ENCODE data around the gene PLA2G12A. TPM values are rescaled to one million over a fixed set of nuclear protein-coding genes. Genes with fewer than 3 reads are reported as not detected.

The PLA2G12A gene
- total and polyA plus RNA-seq, 2 of the 8 experiments (the other 6 are each of a cell fraction or from before 2014, with no cell fraction given) = 26.6 to 47.2 TPM

DNA sequence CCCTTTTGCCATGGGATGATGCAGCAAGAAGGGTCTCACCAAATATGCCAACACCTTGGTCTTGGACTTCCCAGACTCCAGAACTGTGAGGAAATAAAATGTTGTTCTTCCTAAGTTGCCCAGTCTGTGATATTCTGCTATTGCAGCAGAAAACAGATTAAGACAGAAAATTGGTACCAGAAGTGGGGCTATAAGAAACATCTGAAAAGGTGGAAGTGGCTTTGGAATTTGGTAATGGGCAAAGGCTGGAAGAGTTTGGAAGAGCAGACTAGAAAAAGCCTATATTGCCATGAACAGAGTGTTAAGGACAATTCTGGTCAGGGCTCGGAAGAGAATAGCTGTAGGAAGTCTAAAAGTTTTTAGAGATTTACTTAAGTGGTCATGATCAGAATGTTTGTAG is 54.0 kb downstream of the PLA2G12A start:
- no peak for DNase-seq (ENCODE audit: low read depth in 1 of 2, low spot score in 2 of 2)
- Histone ChIP-seq H2BK5ac (ENCODE audit: low read depth, low read length) (no peak overlapping the region), H3K56ac (replicated peaks; ENCODE audit: insufficient read length, low read depth, low read length) (no peak overlapping the region), H3K18ac (ENCODE audit: extremely low read depth, low read length) (no peak overlapping the region), H3K36me3 (ENCODE audit: control insufficient read depth in 2 of 4, insufficient read depth in 4 of 4, low read length in 3 of 4) (peaks cover 0 to 9% (median 0%) of the 10 kb centered on the region in 4 experiments; a peak in 1 of 8 replicates), H2AK5ac (ENCODE audit: low read depth, low read length) (no peak overlapping the region), H4K5ac (ENCODE audit: insufficient read length, low read depth, low read length) (no peak overlapping the region), H3K9ac (replicated peaks in 1 of 4; ENCODE audit: extremely low read depth in 1 of 4, low read depth in 3 of 4, low read length in 3 of 4) (no peak overlapping the region), H3K4me3 (ENCODE audit: extremely low read depth in 1 of 4, insufficient read depth in 2 of 4, low read depth in 3 of 4, low read length in 4 of 4) (no peak overlapping the region), H4K20me1 (replicated peaks in 1 of 2; ENCODE audit: control insufficient read depth in 1 of 2, insufficient read depth in 2 of 2, low read length in 2 of 2) (no peaks in the 10 kb centered on the region), H2AFZ (ENCODE audit: low read length) (no peak overlapping the region), H3K27me3 (replicated peaks in 1 of 4; ENCODE audit: control insufficient read depth in 3 of 4, extremely low read depth in 1 of 4, insufficient read depth in 3 of 4, low read length in 3 of 4) (no peaks in the 10 kb centered on the region), H3K23ac (ENCODE audit: insufficient read length) (no peak overlapping the region), H3K14ac (ENCODE audit: insufficient read length) (no peak overlapping the region), H2BK15ac (ENCODE audit: low read length) (no peak overlapping the region), H3K79me2 (ENCODE audit: control insufficient read depth in 1 of 2, insufficient read depth in 2 of 2, low read length in 2 of 2) (no peaks in the 10 kb centered on the region), H2BK12ac (ENCODE audit: low read depth, low read length) (no peak overlapping the region), H3K23me2 (ENCODE audit: low read depth, low read length) (no peaks in the 10 kb centered on the region; the same call in 1 of the 2 replicates), H3K4me1 (replicated peaks in 1 of 4; ENCODE audit: control insufficient read depth in 3 of 4, insufficient read depth in 4 of 4, low read length in 3 of 4) (no peaks in the 10 kb centered on the region), H3K79me1 (ENCODE audit: low read depth, low read length) (no peaks in the 10 kb centered on the region), H3K9me3 (ENCODE audit: insufficient read depth in 2 of 2, low read depth in 1 of 2, low read length in 1 of 2) (peaks cover 3 to 20% of the 10 kb centered on the region in 2 experiments; a peak in 3 of 4 replicates), H3K4ac (replicated peaks; ENCODE audit: insufficient read length, low read depth, low read length) (no peak overlapping the region), H3K4me2 (ENCODE audit: insufficient read depth in 1 of 2, low read depth in 2 of 2, low read length in 2 of 2) (no peak overlapping the region), H2BK120ac (replicated peaks; ENCODE audit: low read depth, low read length) (no peak overlapping the region), H4K91ac (replicated peaks; ENCODE audit: insufficient read length, low read length) (no peak overlapping the region), H4K8ac (ENCODE audit: extremely low read depth, insufficient read depth, low read length) (no peak overlapping the region), H3K27ac (ENCODE audit: low read depth, low read length) (no peak overlapping the region), H2BK20ac (ENCODE audit: low read length) (no peak overlapping the region)
- ChIA-PET POLR2A (ENCODE audit: partially characterized antibody) (no interaction called here), CTCF (ENCODE audit: partially characterized antibody) (interaction anchor here (0.6 kb wide), 1 partner anchor 33 kb away, joined by 3 read pairs; no protein-coding TSS in a partner anchor)
- TF ChIP-seq BACH1 (IDR thresholded peaks at IDR 0.05; ENCODE audit: low read length) (no peak), EP300 (IDR thresholded peaks at IDR 0.05; ENCODE audit: borderline replicate concordance in 1 of 2, low read depth in 2 of 2, low read length in 2 of 2) (no peak), CBX8 (IDR thresholded peaks at IDR 0.05; ENCODE audit: borderline replicate concordance, low read depth, low read length) (no peak), ZNF274 (IDR thresholded peaks at IDR 0.05; ENCODE audit: borderline replicate concordance, extremely low read depth, low read length) (no peak), SIRT6 (IDR thresholded peaks at IDR 0.05; ENCODE audit: low read length) (no peak), KDM4A (IDR thresholded peaks at IDR 0.05; ENCODE audit: low read depth, low read length, severe bottlenecking) (no peak), POLR2A (IDR thresholded peaks at IDR 0.05; ENCODE audit: control extremely low read depth in 1 of 2, low read depth in 2 of 2, low read length in 2 of 2) (no peak)
- TF ChIP-seq, protein P1, sequence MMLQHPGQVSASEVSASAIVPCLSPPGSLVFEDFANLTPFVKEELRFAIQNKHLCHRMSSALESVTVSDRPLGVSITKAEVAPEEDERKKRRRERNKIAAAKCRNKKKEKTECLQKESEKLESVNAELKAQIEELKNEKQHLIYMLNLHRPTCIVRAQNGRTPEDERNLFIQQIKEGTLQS (IDR thresholded peaks at IDR 0.05; ENCODE audit: insufficient read depth, low read depth, low read length) = no peak
- no peak for FAIRE-seq
- 93% methylated on average over 1 of the region's 1 CpG; no CpG with 5 or more reads in 1 of the 2 experiments for WGBS, 2 experiments (ENCODE audit: extremely low coverage in 1 of 2, insufficient coverage in 1 of 2, insufficient read length in 1 of 2, insufficient replicate concordance in 2 of 2, low coverage in 1 of 2, low lambda C conversion rate in 2 of 2, missing lambda C conversion rate in 1 of 2)
